Activated gamma-delta T cell (primary cell): ENCODE measurements around the gene CNOT6.

ENCODE experiments used
- DNase-seq: peaks from one replicate; lab custom pipeline; 2025; lab: John Stamatoyannopoulos, UW

CNOT6 gene

DNA sequence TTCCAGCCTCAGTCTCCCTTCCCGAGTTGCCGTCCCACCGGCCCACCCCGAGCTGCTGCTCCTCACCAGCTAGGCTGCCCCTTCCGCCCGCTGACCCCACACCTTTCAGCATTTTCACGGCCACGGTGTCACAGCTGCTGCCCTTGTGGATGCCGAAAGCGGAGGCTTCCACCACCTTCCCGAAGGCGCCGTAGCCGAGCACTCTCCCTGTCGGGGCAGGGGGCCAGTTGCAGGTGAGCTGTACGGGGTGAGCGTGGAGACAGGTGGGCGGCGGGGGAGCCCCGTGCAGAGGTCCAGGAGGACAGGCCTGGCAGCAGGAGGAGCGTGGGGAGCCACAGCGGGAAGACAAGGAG lies 125.4 kb downstream of the CNOT6 start:
- DNase-seq, result no peak

DNA sequence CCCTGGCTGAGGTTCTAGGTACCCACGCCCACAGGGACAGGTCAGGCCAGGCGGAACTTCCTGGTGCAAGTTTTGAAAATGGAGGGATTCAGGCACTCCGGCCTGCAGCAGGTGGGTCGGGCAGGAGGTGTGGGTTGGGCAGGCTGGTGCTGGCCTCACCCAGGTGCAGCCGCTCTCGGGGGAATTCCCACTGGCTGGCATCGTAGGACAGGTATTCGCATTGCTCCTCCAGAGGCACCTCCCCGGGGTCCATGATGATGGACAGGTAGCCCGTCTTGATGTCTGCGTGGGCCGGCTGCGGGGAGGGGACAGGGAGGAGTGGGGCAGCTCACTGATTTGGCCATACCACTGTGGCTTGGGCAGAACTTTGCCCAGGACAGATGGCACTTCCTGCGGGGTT lies 125.8 kb downstream of the CNOT6 start:
- DNase-seq, result no peak

DNA sequence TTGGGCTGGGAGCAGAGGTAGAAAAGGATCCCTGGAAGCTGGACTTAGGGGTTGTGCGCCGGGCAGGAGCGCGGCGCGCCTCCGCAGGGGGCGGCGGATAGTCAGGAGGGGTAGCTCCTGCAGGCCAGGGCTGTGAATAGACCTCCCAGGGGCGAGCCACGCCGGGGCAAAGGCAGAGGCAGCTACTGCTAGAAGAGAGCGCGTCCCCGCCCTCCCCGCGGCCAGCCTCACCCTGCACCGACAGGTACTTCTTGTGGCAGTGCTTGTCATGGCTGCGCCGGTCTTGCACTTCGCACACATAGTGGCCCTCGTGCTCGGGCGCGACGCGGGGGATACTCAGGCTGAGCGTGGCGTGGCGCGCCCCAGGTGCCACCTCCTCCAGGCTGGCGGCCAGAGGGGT lies 127.1 kb downstream of the CNOT6 start:
- DNase-seq, result no peak

DNA sequence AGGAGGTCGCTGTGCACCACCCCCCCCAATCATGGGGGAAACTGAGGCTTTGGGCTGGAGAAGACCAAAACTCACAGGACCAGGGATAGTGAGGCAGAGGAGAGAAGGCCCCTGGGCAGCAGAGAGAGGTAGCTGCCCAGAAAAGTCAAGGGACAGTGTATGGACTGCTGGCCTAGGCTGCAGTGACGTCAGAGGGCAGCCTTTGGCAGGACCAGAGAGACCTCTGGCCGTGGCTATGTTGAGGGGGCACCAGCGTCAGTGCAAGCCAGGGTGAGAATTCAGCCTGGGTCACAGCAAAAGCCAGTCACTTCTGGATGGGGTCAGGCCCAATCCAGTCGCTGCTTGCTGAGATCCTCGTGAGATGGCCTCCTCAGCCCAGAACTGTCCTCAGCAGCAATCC lies 128.7 kb downstream of the CNOT6 start:
- no peak for DNase-seq

DNA sequence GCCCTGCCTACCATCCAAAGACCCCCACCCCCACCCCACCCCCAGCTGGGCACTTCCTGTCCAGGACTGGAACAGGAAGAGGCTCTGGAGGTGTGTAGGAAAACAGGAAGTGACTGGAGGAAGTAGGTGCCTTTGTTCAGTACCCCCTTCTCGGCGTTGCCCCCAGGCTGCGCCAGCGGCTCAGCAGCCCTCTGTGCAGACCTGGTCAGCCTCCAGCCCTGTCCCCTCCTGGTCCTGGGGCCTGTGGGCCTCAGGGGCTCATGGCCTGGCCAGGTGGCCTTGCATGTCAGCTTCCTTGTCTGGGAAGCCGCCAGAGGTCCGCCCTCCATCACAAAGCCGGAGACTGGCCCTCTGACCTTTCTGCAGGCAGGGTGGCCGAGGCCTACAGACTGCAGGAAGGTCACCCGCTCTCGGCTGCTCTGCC lies 129.2 kb downstream of the CNOT6 start:
- DNase-seq, result no peak

DNA sequence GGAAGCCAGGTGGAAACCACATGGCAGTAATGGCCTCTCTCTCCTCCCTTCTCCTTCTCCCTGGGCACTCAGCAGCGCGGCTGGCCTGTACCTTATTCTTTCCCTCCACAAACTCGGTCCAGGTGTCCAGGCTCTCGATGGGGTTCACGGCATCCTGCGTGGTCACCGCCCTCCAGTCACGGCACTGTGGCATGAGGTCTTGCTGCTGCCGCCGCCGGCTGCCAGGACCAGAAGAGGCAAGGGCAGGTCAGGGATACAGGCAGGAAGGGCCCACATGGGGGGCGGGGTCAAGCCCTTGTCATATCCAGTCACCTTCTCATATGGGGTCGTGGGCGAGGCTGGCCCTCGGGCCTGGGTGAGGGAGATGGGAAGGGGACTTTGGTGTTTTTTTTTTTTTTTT lies 129.7 kb downstream of the CNOT6 start:
- no peak for DNase-seq

DNA sequence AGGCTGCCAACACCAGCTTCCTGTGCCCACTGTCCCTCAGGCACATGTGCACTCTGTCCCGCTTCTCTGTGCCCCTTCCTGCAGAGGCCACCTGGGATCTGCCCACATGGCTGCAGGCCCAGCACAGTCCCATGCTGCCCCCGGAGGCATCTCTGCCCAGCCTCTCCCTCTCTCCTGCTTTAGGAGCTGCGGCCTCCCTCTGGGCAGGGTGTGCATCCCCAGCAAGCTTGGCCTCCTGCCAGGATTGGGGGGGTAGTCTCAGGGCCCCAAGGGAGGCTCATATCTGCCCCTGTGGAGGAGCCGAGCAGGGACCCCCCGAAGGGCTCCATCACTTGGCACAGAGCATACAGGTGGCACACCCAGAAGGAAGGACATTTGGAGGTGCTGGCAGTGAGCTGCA lies 130.4 kb downstream of the CNOT6 start:
- no peak for DNase-seq

DNA sequence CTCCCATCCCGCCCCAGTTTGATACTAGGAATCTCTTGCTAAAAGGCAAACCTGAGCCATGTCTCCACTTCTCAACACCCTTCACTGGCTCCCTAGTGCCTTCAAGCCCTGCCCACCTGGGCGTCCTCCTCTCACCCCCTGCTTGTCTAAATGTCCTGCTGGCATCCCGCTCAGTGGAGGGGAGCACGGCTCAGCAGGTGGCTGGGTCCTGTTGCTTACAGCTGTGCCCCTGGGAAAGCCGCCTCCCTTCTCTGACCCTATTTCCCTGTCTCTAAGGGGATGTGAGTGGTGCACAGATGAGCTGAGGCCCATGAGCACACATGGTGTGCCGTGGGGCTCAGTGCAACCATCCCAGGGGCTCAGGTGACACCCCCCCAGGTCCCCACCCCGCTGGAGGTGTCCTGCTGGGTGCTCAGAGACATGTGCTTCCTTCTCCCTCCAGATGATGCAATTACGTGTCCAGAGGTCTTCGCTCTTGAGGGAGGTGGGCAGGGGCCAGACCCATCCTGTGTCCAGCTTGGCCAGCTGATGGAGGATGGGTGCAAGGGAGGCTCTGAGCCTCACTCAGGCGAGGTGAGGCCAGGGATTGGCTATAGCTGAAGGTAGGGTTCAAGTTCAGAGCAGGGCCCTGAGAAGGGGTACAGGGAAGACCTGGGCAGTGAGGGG lies 131.1 kb downstream of the CNOT6 start:
- no peak for DNase-seq

DNA sequence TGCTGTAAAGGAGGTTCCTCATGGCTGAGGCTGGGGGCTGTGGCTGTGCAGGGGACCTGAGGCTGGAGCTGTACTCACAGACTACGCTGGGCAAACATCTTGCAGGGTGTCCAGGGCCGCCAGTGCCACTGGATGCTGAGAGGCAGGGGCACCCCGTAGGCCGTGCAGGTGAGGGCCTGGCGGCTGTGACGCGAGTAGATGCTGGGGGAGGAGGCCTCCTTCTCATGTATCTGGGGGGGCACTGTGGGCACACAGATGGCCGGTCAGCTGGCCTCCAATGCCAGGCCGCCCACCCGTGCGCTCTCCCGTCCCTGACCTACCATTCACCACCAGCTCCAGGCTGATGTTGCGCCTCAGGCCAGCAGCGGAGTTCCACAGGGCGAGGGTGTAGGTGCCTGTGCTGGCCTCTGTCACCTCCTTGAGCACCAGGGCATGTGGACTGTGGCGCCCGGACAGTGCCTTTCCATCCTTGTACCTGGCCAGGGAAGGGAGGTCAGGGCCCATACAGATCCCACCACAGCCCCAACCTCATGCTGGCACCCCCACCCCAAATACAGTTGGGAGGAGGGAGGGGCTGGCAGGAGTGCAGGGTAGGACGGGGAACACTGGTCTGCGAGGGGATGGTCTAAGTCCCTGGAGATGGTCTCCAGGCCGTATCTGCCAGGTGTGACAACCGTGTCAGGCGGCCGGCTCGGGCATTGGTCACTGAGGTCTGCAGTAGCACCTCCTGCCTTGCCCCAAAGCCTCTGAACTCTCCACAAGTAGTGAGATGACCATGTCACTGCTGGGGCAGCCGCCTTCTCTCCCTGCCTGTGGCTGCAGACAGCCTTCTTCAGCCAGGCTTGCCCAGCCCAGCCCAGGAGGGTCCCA lies 131.8 kb downstream of the CNOT6 start:
- DNase-seq, result no peak

DNA sequence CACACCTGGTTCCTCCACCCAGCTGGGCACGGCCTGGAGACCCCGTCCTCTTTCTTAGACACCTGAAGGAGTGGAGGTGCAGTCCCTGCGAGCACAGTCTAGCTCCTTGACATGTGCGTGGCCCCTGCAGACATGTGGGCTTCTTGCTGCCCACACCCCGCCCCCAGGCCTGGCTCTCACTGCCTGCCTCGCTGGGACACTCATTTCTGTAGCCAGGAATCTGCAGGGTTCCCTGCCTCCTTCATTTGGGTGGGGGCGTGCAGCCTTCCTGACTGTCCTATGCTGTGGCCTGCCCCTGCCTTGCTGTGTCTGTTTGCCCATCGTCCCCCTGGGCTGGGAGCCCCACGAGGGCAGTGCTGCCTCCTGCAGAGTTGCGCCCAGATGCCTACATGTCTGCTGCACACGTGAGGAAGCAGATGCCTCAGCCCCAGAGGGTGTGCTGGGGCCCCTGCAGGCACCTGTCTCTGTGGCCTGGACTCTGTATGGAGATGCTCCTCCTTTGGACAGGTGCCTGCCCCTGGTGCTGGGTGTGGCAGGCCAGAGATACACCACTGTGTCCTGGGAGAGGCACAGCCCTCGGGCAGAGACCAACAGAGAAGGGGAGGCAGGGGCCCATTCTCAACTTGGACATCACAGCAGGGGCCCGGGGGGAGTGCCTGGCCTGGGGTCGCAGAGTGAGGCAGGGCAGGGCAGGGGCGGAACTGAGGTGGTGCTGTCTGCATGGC lies 132.6 kb downstream of the CNOT6 start:
- DNase-seq, result no peak

DNA sequence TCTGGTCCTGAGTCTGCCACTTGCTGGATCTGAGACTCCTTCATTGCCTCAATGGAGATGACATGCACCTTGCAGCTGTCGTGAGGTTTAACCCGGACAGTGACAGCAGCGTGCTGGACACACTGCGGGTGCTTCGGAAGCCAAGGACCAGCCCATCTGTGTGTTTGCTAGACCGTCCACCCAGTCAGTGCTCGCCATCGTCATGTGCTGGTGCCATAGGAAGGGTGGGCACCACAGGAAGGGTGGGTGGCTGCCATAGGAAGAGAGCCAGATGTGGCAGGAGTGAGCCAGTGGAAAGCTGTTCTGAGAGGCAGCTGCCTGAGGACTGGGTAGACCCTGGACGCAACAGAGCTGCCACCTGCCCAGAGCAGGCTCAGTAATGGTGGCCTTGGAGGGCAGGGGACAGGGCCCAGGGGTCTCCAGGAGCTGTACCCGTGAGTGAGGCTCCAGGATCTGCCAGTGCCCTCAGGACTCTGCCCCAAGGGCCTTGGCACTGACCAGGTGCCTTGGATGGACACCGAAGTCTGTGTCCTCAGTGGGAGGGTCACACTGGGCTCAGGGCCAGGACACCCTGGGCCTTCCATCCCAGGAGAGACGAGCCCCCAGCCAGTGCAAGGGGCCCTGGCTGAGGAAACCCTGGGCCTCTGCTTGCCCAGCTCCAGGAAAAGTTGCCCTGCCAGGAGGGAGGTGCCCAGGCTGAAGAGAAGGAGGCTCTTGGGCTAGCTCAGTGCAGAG lies 133.4 kb downstream of the CNOT6 start:
- DNase-seq, result no peak
